ENCODE measurements around the gene TGM1. TPM values are rescaled to one million over a fixed set of nuclear protein-coding genes. Genes with fewer than 3 reads are reported as not detected.

TGM1 gene
- total and polyA plus RNA-seq, 2 donors (not counting 1 experiment from before 2014, with no cell fraction given), result 2.7 to 11.9 TPM

- peaks cover 0 to 21% of the 10 kb centered on the region in 2 experiments for H3K36me3 ChIP-seq (replicated peaks in 1 of 2; ENCODE audit: control extremely low read depth in 1 of 2, control insufficient read depth in 1 of 2, extremely low read depth in 1 of 2, insufficient read depth in 2 of 2, low read length in 1 of 2)
- H3K4me3 ChIP-seq (ENCODE audit: control extremely low read depth in 1 of 5, extremely low read depth in 1 of 5, insufficient read depth in 1 of 5, low read depth in 2 of 5, low read length in 4 of 5), result no peak overlapping the region
- no peaks in the 10 kb centered on the region for H3K4me1 Mint-ChIP-seq
- no peaks in the 10 kb centered on the region for H3K27me3 Mint-ChIP-seq
- intact Hi-C loops (cut with micrococcal nuclease), result no loop called here
- no peak overlapping the region for H3K27ac ChIP-seq (ENCODE audit: low read length in 2 of 2)
- no peak overlapping the region for H3K27ac Mint-ChIP-seq
- H3K9ac ChIP-seq (ENCODE audit: low read length), result no peak overlapping the region
- no peaks in the 10 kb centered on the region for H3K4me1 ChIP-seq (ENCODE audit: control insufficient read depth in 2 of 2, insufficient read depth in 2 of 2, low read length in 2 of 2)
- no peak overlapping the region for H2AFZ ChIP-seq (ENCODE audit: insufficient read depth, low read depth, low read length, poor library complexity, severe bottlenecking)
- no peaks in the 10 kb centered on the region for H3K9me3 Mint-ChIP-seq (ENCODE audit: insufficient read depth)
- H3K4me3 Mint-ChIP-seq, result no peak overlapping the region
- H3K9me3 ChIP-seq (ENCODE audit: control extremely low read depth in 1 of 3, control insufficient read depth in 2 of 3, insufficient read depth in 1 of 3, low read length in 2 of 3), result no peaks in the 10 kb centered on the region
- H3K27me3 ChIP-seq (replicated peaks in 1 of 4; ENCODE audit: control extremely low read depth in 1 of 4, control insufficient read depth in 3 of 4, insufficient read depth in 4 of 4, low read length in 3 of 4), result no peaks in the 10 kb centered on the region
- ATAC-seq (ENCODE audit: low read depth), result no peak
- POLR2A ChIA-PET, result interaction anchor here (0.6 kb wide), 1 partner anchor 24 kb away, joined by 5 read pairs; no protein-coding TSS in a partner anchor
- H3K79me2 ChIP-seq (ENCODE audit: control insufficient read depth, insufficient read depth, low read length), result no peaks in the 10 kb centered on the region
- TF ChIP-seq EZH2 (IDR thresholded peaks at IDR 0.05; ENCODE audit: borderline replicate concordance, insufficient read depth, low read depth, low read length, poor library complexity, severe bottlenecking) (no peak), CTCF (IDR thresholded peaks at IDR 0.05) (no peak)
- no peak for DNase-seq
- CTCF ChIA-PET, result no interaction called here
- H3K4me2 ChIP-seq (replicated peaks; ENCODE audit: low read depth, low read length, poor library complexity, severe bottlenecking), result no peak overlapping the region
- H4K20me1 ChIP-seq (ENCODE audit: control insufficient read depth, insufficient read depth, low read length, poor library complexity, severe bottlenecking), result no peaks in the 10 kb centered on the region
- WGBS (ENCODE audit: insufficient coverage), result 96% methylated on average over 18 of the region's 18 CpGs
Measured at GRCh38 chr14:24258548-24259265, 4.3 kb downstream of the TGM1 start.

GRCh38 chr14:24258119-24258518 is 4.9 kb downstream of the TGM1 start:
- Histone ChIP-seq H3K4me2 (replicated peaks; ENCODE audit: low read depth, low read length, poor library complexity, severe bottlenecking) (no peak overlapping the region), H4K20me1 (ENCODE audit: control insufficient read depth, insufficient read depth, low read length, poor library complexity, severe bottlenecking) (no peaks in the 10 kb centered on the region), H2AFZ (ENCODE audit: insufficient read depth, low read depth, low read length, poor library complexity, severe bottlenecking) (no peak overlapping the region), H3K4me3 (ENCODE audit: control extremely low read depth in 1 of 5, extremely low read depth in 1 of 5, insufficient read depth in 1 of 5, low read depth in 2 of 5, low read length in 4 of 5) (no peak overlapping the region), H3K27me3 (replicated peaks in 1 of 4; ENCODE audit: control extremely low read depth in 1 of 4, control insufficient read depth in 3 of 4, insufficient read depth in 4 of 4, low read length in 3 of 4) (no peaks in the 10 kb centered on the region), H3K9ac (ENCODE audit: low read length) (no peak overlapping the region), H3K4me1 (ENCODE audit: control insufficient read depth in 2 of 2, insufficient read depth in 2 of 2, low read length in 2 of 2) (no peaks in the 10 kb centered on the region), H3K79me2 (ENCODE audit: control insufficient read depth, insufficient read depth, low read length) (no peaks in the 10 kb centered on the region), H3K27ac (ENCODE audit: low read length in 2 of 2) (no peak overlapping the region), H3K36me3 (replicated peaks in 1 of 2; ENCODE audit: control extremely low read depth in 1 of 2, control insufficient read depth in 1 of 2, extremely low read depth in 1 of 2, insufficient read depth in 2 of 2, low read length in 1 of 2) (peaks cover 0 to 23% of the 10 kb centered on the region in 2 experiments), H3K9me3 (ENCODE audit: control extremely low read depth in 1 of 3, control insufficient read depth in 2 of 3, insufficient read depth in 1 of 3, low read length in 2 of 3) (no peaks in the 10 kb centered on the region)
- ChIA-PET POLR2A (interaction anchor here (0.6 kb wide), 1 partner anchor 23 kb away, joined by 5 read pairs; no protein-coding TSS in a partner anchor), CTCF (no interaction called here)
- intact Hi-C loops (cut with micrococcal nuclease), result no loop called here
- Mint-ChIP-seq H3K27me3 (no peaks in the 10 kb centered on the region), H3K27ac (no peak overlapping the region), H3K4me3 (no peak overlapping the region), H3K9me3 (ENCODE audit: insufficient read depth) (no peaks in the 10 kb centered on the region), H3K4me1 (no peaks in the 10 kb centered on the region)
- TF ChIP-seq EZH2 (IDR thresholded peaks at IDR 0.05; ENCODE audit: borderline replicate concordance, insufficient read depth, low read depth, low read length, poor library complexity, severe bottlenecking) (no peak), CTCF (IDR thresholded peaks at IDR 0.05) (no peak)
- WGBS (ENCODE audit: insufficient coverage), result 100% methylated on average over 3 of the region's 9 CpGs
- ATAC-seq (ENCODE audit: low read depth), result no peak
- no peak for DNase-seq

Data from B cell (primary cell).